Dedifferentiated amniotic fluid mesenchymal stem cell (primary cell): ENCODE data around the gene AKAP13.
"Not testable (repeated sequence)": the region's sequence is repeated elsewhere in the genome, so short reads cannot be mapped to it uniquely, and the experiment has no call there.

Experiments
- DNase-seq: peaks from one replicate; pipeline ENCODE4 v3.0.0-alpha.2; 2016; ENCODE audit errors: extremely low spot score

Gene AKAP13

GRCh38 chr15:85380217-85380811 is at the start of gene AKAP13:
AKAP13 (plus strand) TSS chr15:85380603; CDS start chr15:85485721, 105,118 bp downstream.
- peak; percentile 98 for DNase-seq

- DNase-seq, result peak; percentile 89
These were observed 49.4 kb upstream of the AKAP13 start for GRCh38 chr15:85330901-85331588.

- DNase-seq, result no peak
These were observed 48.6 kb upstream of the AKAP13 start for GRCh38 chr15:85331655-85332285.

DNA sequence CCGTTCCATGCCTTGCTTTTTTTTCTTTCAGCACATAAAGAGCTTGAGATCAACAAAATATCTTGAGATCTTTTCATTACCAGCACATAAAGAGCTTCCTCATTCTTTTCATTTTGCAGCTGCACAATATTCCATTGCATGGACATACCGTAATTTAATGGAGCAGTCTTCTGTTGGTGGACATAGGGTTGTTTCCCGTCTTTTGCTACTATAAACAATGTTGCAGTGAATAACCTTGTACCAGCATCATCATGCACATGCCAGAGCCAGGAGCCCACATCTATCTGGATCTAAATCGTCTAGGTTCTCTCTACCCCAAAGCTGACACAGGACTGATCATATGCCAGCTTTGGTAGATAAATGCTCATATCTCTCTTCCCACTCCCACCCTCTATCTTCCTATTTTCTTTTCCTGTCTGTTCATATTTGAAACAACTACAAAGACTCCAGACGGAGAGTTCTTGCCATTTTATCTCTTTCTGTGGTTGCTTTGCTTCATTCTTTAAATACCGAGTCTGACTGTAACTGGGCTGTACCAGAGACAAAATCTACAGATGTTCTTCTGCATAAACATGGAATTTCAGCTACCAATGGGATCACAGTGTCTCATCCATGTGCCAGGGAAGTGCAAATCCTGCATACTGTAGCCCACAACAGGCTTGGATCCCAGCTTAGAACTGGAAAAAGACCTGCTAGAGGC is 47.1 kb upstream of the AKAP13 start:
- peak; percentile 77 for DNase-seq

- no peak for DNase-seq
These were observed 46.2 kb upstream of the AKAP13 start for GRCh38 chr15:85334241-85334640.

GRCh38 chr15:85335193-85335942 is 45.0 kb upstream of the AKAP13 start:
- DNase-seq, result no peak

DNA sequence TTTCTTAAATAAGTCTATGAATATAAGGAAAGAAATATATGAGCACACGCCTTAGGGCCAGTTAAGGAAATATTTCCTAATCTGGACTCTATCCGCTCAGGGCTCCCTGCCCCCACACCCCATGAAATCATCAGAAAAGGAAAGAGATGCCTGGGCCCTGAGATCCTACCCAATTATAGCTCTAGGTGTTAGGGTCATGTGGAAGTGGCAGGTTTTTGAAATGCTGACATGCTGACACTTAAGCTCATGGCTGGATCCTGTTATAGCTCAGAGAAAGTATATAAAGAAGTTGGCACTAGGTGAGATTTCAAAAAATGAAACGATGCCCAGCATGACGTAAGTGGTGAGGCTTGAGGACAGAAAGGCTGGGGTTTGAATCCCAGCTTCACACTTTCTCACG is 43.5 kb upstream of the AKAP13 start:
- DNase-seq, result no peak

DNA sequence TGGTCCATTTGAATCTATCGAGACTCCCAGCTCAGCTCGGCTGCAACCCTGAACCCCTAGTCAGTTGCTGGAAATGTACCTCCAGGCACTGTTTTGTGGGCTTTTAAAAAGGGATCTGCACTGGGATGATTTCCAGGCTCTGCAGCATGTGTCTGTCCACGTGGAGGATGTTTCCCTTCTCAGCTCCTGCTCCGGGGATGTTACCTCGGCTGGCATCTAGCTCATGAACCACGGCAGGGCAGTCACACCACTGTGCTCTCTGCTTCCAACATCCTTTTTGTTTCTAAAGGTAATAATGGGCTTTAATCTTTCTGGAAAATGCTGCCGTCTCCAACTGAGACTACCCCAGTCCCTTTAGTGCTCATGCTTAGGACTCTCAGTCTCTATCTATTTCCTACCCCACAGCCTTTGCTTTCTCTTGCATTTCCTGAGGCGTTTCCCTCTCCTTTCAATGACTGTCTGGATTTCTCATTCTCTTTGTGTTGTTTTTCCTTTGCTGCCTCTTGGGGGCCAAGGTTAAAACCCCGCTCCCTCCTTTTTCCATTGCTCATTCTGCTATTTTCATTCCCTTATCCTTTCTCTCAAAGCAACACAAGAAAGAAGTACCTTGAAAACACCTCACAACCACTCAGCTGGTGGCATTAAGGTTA is 42.9 kb upstream of the AKAP13 start:
- DNase-seq, result no peak

DNA sequence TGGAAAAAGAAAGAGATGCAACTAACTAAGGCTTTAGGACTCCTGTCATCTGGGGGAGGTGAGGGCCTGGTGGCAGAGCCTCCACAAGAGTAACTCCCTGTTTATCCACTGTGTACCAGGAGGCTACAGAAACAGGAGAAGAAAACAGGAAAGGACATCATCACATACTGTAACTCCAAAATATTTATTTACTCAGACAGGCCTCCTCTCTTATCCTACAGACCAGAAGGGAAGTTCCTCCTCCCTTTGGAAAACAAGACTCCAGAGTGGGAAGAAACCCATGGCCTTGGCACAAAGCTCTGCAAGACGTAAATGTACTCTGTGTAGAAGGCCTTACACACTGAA is 40.1 kb upstream of the AKAP13 start:
- no peak for DNase-seq

GRCh38 chr15:85340852-85341251 is 39.6 kb upstream of the AKAP13 start:
- DNase-seq, result no peak

DNA sequence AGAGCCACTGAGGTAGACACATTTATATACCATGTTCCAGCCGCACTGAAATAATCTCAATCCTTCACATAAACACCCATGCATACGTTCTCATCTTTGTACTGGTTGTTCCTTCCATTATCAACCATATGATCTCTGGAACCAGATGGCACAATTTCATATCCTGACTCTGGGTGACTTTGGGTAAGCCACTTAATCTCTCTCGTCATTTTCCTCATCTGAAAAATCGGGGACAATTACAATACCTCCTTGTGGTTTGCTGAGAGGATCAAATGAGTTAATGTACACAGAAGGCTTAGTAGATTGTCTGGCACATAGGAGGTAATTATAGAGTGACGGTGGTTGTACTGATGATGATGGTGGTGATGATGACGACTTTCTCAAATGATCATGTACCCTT is 38.2 kb upstream of the AKAP13 start:
- DNase-seq, result not testable (repeated sequence)

GRCh38 chr15:85343443-85343842 is 37.0 kb upstream of the AKAP13 start:
- peak; percentile 54 for DNase-seq

DNA sequence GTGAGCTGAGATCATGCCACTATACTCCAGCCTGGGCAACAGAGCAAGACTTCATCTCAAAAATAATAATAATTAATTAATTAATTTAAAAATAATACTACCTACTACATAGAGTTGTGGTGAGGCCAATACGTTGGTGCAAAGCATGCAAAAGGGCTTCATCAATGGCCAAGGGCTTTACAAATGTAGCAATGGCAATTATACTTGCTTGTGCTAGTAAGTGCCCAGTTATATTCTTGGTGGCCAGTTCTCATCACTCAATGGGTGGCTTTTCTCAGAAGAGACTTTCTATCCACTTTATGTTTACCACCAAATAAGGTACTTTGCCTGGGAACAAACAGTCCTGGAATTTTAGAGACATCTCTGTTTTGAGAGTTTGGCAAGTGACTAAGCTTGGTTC is 36.2 kb upstream of the AKAP13 start:
- not testable (repeated sequence) for DNase-seq

- DNase-seq, result peak; percentile 29
These were observed 35.7 kb upstream of the AKAP13 start for GRCh38 chr15:85344653-85345114.

- DNase-seq, result not testable (repeated sequence)
These were observed 35.0 kb upstream of the AKAP13 start for GRCh38 chr15:85345196-85345918.

- not testable (repeated sequence) for DNase-seq
These were observed 33.8 kb upstream of the AKAP13 start for GRCh38 chr15:85346462-85347084.

DNA sequence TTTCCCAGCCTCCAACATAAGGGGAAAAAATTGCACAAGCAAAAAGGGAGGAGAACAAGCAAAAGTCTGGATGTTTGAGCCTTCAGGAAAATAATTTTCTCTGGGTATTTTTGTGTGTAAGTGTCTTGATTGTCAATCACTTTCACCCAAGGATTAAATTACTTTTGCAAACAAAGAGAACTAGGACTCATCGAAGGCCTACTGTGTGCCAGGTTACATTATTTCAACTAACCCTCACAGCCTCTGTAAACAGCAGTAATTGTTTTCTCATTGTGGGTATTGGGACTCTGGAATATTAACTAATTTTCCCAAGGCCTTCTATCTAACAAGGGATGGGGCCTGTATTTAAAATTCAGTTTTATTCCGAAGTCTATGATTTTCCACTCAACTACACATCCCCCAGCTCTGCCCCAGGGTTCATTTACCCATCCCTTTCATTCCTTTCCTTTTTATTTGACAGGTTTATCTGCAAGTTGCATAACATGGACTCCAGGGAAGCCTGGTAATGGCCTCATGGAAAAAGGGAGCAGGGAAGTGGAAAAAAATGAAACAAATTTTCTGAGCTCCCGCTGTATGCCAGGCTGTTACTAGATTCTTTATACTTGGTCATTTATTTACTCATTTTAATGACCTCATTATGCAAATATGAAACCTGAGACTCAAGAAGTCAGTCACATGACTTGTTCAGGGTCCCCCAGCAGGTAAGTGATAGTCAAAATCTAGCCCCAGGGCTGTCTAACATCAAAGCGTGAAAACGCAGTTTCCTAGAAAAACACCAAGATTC is 32.9 kb upstream of the AKAP13 start:
- not testable (repeated sequence) for DNase-seq

GRCh38 chr15:85348048-85348766 is 32.2 kb upstream of the AKAP13 start:
- DNase-seq, result not testable (repeated sequence)

GRCh38 chr15:85349062-85349461 is 31.3 kb upstream of the AKAP13 start:
- DNase-seq, result not testable (repeated sequence)
